Lung (tissue), 12 donors: ENCODE measurements around the gene LRRC1. TPM values are rescaled to one million over a fixed set of nuclear protein-coding genes. Genes with fewer than 3 reads are reported as not detected.

Experiments used
- ATAC-seq: fragments of 200-7000 bp; cut with Tn5 transposase; one replicate; pipeline ENCODE4 v1.9.1; 2020; ENCODE audit warnings: moderate number of reproducible peaks; ENCODE audit not compliant: insufficient read depth, low FRiP score
- DNase-seq, 3 donors: peaks; one replicate each; pipeline ENCODE4 v3.0.0-alpha.2; 2013 to 2017
- H3K27ac ChIP-seq, 2 donors: one replicate each; pipeline ENCODE4 v1.5.1; 2013; ENCODE audit warnings: mild to moderate bottlenecking in 2 of 2, moderate library complexity in 2 of 2, control low read depth in 1 of 2, inconsistent platforms in 1 of 2, low read depth in 1 of 2, low read length in 1 of 2
- H3K27me3 ChIP-seq, 3 donors: one replicate each; pipeline ENCODE4 v1.5.1; 2013; ENCODE audit warnings: low read length in 2 of 3; ENCODE audit not compliant: control insufficient read depth in 3 of 3, insufficient read depth in 3 of 3
- H3K36me3 ChIP-seq, 4 donors: one replicate each; pipeline ENCODE4 v1.5.1; 2013; ENCODE audit warnings: low read length in 4 of 4, mild to moderate bottlenecking in 1 of 4, moderate library complexity in 1 of 4; ENCODE audit not compliant: control insufficient read depth in 4 of 4, insufficient read depth in 4 of 4
- H3K4me1 ChIP-seq, 5 donors: one replicate each; pipeline ENCODE4 v1.5.1; 2013; ENCODE audit warnings: low read length in 5 of 5, mild to moderate bottlenecking in 2 of 5, moderate library complexity in 1 of 5; ENCODE audit not compliant: control insufficient read depth in 5 of 5, insufficient read depth in 5 of 5
- H3K4me3 ChIP-seq: one replicate; pipeline ENCODE4 v1.5.1; 2013; ENCODE audit warnings: mild to moderate bottlenecking, control low read depth, moderate library complexity
- H3K9ac ChIP-seq, 2 donors: one replicate each; pipeline ENCODE4 v1.5.1; 2013; ENCODE audit warnings: low read length in 2 of 2, control low read depth in 1 of 2; ENCODE audit not compliant: insufficient read depth in 1 of 2
- H3K9me3 ChIP-seq, 4 donors: one replicate each; pipeline ENCODE4 v1.5.1; 2013; ENCODE audit warnings: low read length in 3 of 4, mild to moderate bottlenecking in 1 of 4, moderate library complexity in 1 of 4; ENCODE audit not compliant: control insufficient read depth in 4 of 4, insufficient read depth in 3 of 4
- CTCF ChIP-seq: IDR thresholded peaks from 2 replicates; pipeline ENCODE4 v1.5.1; 2012; ENCODE audit warnings: mild to moderate bottlenecking; ENCODE audit errors: control extremely low read depth, extremely low read depth
- WGBS, 2 donors: extraction: QIAGEN DNeasy Blood & Tissue Kit; methylation state at CpG; one replicate each; pipeline ENCODE4 v1.1.7; 2013; 5-methylcytosine and 5-hydroxymethylcytosine counted together
- polyA plus RNA-seq, 2 donors: library from polyadenylated mRNA; stranded (reverse); fragments of 200-250 nt; gene quantifications; one replicate each; pipeline ENCODE4 v1.2.1, GENCODE V29; 2013
- total RNA-seq, 2 donors: library from RNA; depleted of rRNA in 1 of 2; stranded (reverse); fragments of >200 nt in 1 of 2; gene quantifications; one replicate each; pipeline ENCODE4 v1.2.1, GENCODE V29; 2014 to 2021
- donor health status: control.
- donor health status: control.
- donor health status: Bipolar disorder and iron deficiency.
- donor health status: healthy.
- donor health status: DM: yes; HTN: yes; CAD: no.

Gene LRRC1
- total and polyA plus RNA-seq, 4 donors: 4.8 to 19.9 (median 9.9) TPM

DNA sequence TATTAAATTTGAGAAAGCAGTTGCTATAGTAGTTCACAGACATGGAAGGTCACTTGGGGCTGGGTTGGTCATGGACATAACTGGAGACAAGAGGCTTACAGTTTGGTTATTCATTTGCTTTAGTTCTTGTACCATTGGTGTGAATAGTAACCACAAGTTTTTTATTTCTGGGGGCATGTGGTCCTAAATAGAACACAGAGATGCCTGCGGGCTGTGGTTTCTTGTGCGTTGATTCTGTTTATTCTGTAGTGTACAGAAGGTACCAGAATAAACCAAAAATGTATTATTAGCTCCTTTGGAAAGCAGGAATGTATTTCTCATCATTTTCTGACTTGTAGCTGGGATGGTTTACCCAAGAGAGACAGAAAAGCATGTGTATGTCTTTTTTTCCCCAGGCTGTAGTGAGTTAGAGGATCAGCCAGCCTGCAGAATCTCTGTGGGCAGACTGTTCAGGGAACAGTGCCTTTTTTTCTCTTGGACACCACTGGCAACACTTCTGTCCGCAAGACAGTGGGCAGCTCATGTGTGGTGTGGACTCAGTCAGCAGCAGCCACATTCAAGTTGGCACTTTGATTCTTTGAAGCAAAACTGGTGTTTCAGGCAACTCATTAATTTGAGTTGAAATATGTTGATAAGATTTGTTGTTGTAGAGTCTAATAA is 122.1 kb downstream of the LRRC1 start:
- no peak for ATAC-seq
- no peak for TF ChIP-seq CTCF
- Histone ChIP-seq H3K4me1 (peaks cover 0 to 2% (median 0%) of the 10 kb centered on the region in 5 donors), H3K4me3 (no peak overlapping the region), H3K9me3 (no peaks in the 10 kb centered on the region), H3K27ac (no peak overlapping the region), H3K36me3 (peaks cover 0 to 3% (median 1%) of the 10 kb centered on the region in 4 donors), H3K27me3 (no peaks in the 10 kb centered on the region), H3K9ac (no peak overlapping the region)
- 89 to 98% methylated on average over 3 of the region's 3 CpGs for WGBS, 2 donors
- no peak for DNase-seq

DNA sequence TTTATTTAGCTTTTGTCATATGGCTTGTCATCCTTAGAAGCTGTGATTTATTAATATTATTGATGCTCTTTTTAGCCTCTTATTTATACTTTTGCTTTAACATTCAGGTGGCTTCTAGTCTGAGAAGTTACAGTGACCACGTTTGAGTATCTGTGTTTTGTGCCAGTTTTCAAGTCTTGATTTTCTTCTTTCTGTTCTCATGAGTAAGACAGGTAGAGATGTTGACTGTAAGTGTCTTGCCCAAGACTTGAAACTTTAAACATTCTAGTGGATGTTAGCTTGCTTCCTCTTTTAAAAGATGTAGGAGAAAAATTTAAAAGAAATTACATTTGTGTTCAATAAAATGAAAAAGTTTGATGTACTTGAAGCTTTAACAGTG is 122.6 kb downstream of the LRRC1 start:
- H3K27ac ChIP-seq: no peak overlapping the region
- peaks cover 0 to 3% (median 1%) of the 10 kb centered on the region in 4 donors for H3K36me3 ChIP-seq
- WGBS, 2 donors: 18 to 48% methylated on average over 1 of the region's 1 CpG
- no peaks in the 10 kb centered on the region for H3K27me3 ChIP-seq
- peaks cover 0 to 2% (median 0%) of the 10 kb centered on the region in 5 donors for H3K4me1 ChIP-seq
- DNase-seq (no peak), ATAC-seq (no peak)
- no peak overlapping the region for H3K4me3 ChIP-seq
- TF ChIP-seq CTCF: no peak
- H3K9me3 ChIP-seq: no peaks in the 10 kb centered on the region
- H3K9ac ChIP-seq: no peak overlapping the region

DNA sequence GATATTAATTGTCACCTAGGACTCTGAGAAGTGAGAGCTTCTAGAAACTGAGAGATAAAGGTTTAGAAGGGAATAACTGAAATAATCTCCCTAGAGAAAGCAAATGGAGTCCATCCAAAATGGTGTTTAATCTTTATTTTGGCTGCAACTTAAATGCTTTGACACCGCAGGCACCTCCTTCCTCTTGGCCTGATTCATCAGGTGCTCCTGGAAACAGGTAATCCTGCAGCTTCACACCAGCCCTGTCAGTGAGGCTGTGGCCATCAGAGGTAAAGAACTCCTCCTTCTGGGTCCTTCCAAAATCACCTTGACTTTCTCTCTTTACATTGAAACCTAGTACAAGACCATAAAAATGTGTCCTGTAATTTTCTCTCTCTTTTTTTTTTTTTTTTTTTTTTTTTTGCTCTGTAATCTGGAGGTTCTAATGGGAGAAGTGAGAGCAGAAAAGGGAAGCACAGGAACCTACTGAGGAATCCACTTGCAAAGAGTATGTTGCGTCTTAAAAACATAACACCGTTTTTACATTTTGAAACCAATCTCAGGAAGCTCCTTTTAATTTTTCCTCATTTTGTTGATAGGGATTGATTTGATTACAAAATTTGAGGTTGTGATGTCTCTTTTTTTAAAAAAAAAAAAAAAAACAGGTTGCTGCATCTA is 124.2 kb downstream of the LRRC1 start:
- H3K36me3 ChIP-seq: peaks cover 0 to 3% (median under 1%) of the 10 kb centered on the region in 4 donors
- no peaks in the 10 kb centered on the region for H3K9me3 ChIP-seq
- no peak overlapping the region for H3K27ac ChIP-seq
- H3K4me3 ChIP-seq: no peak overlapping the region
- peaks cover 0 to 2% (median 0%) of the 10 kb centered on the region in 5 donors for H3K4me1 ChIP-seq
- ATAC-seq (no peak), DNase-seq (no peak)
- H3K27me3 ChIP-seq: no peaks in the 10 kb centered on the region
- H3K9ac ChIP-seq: no peak overlapping the region
- 71 to 82% methylated on average over 3 of the region's 3 CpGs for WGBS, 2 donors
- TF ChIP-seq CTCF: no peak
